ENCODE results near the gene WDR43.

Gene WDR43

GRCh38 chr2:28909655-28910353, 15.3 kb downstream of the WDR43 start:
- no peak for DNase-seq (ENCODE audit: extremely low spot score)
- POLR2A ChIA-PET = interaction anchor here (1.5 to 1.6 kb wide), 2 partner anchors 15 to 40 kb away, joined by 4 to 5 read pairs; partner anchors contain the start of genes TRMT61B and WDR43
- CTCF ChIA-PET = no interaction called here
- TF ChIP-seq FOXA1 (IDR thresholded peaks at IDR 0.05) (no peak), FOXK2 (IDR thresholded peaks at IDR 0.05) (no peak), SP1 (IDR thresholded peaks at IDR 0.05) (no peak), FOXM1 (IDR thresholded peaks at IDR 0.05; ENCODE audit: borderline replicate concordance) (no peak), CTBP1 (IDR thresholded peaks at IDR 0.05; ENCODE audit: borderline replicate concordance) (no peak), LEF1 (IDR thresholded peaks at IDR 0.05; ENCODE audit: borderline replicate concordance) (no peak), ELF4 (IDR thresholded peaks at IDR 0.05) (no peak), HDGF (IDR thresholded peaks at IDR 0.05; ENCODE audit: borderline replicate concordance) (no peak), L3MBTL2 (conservative IDR thresholded peaks at IDR 0.05) (no peak), ZNF384 (IDR thresholded peaks at IDR 0.05) (no peak), NFRKB (IDR thresholded peaks at IDR 0.05) (no peak)

GRCh38 chr2:28915939-28916338, 21.5 kb downstream of the WDR43 start:
- POLR2A ChIA-PET = no interaction called here
- DNase-seq (ENCODE audit: extremely low spot score) = no peak
- CTCF ChIA-PET = no interaction called here
- TF ChIP-seq ZNF384 (IDR thresholded peaks at IDR 0.05) (no peak), L3MBTL2 (conservative IDR thresholded peaks at IDR 0.05) (no peak), BHLHE40 (IDR thresholded peaks at IDR 0.05; ENCODE audit: borderline replicate concordance) (no peak), SP1 (IDR thresholded peaks at IDR 0.05) (no peak), PKNOX1 (IDR thresholded peaks at IDR 0.05) (no peak), FOXA1 (IDR thresholded peaks at IDR 0.05) (no peak), HDGF (IDR thresholded peaks at IDR 0.05; ENCODE audit: borderline replicate concordance) (no peak), SUZ12 (IDR thresholded peaks at IDR 0.05) (no peak), ELF4 (IDR thresholded peaks at IDR 0.05) (no peak), NFRKB (IDR thresholded peaks at IDR 0.05) (no peak), CTBP1 (IDR thresholded peaks at IDR 0.05; ENCODE audit: borderline replicate concordance) (no peak)

GRCh38 chr2:28926847-28927246, 32.4 kb downstream of the WDR43 start:
- TF ChIP-seq FOXA1 (IDR thresholded peaks at IDR 0.05) (no peak), TARDBP (IDR thresholded peaks at IDR 0.05) (no peak), ARNT (IDR thresholded peaks at IDR 0.05) (no peak), L3MBTL2 (conservative IDR thresholded peaks at IDR 0.05) (no peak), FOXM1 (IDR thresholded peaks at IDR 0.05; ENCODE audit: borderline replicate concordance) (no peak), SUZ12 (IDR thresholded peaks at IDR 0.05) (no peak), ZNF384 (IDR thresholded peaks at IDR 0.05) (no peak), SP1 (IDR thresholded peaks at IDR 0.05) (no peak), PKNOX1 (IDR thresholded peaks at IDR 0.05) (no peak), NFRKB (IDR thresholded peaks at IDR 0.05) (no peak), ELF4 (IDR thresholded peaks at IDR 0.05) (no peak), BHLHE40 (IDR thresholded peaks at IDR 0.05; ENCODE audit: borderline replicate concordance) (no peak), CTBP1 (IDR thresholded peaks at IDR 0.05; ENCODE audit: borderline replicate concordance) (no peak), LEF1 (IDR thresholded peaks at IDR 0.05; ENCODE audit: borderline replicate concordance) (no peak), HDGF (IDR thresholded peaks at IDR 0.05; ENCODE audit: borderline replicate concordance) (no peak), FOXK2 (IDR thresholded peaks at IDR 0.05) (no peak)
- CTCF ChIA-PET = no interaction called here
- POLR2A ChIA-PET = no interaction called here
- DNase-seq (ENCODE audit: extremely low spot score) = no peak

- no peak for DNase-seq (ENCODE audit: extremely low spot score)
- TF ChIP-seq NFRKB (IDR thresholded peaks at IDR 0.05) = no peak
- TF ChIP-seq HDGF (IDR thresholded peaks at IDR 0.05; ENCODE audit: borderline replicate concordance) = no peak
- TF ChIP-seq TARDBP (IDR thresholded peaks at IDR 0.05) = no peak
- no peak for TF ChIP-seq SUZ12 (IDR thresholded peaks at IDR 0.05)
- no peak for TF ChIP-seq FOXK2 (IDR thresholded peaks at IDR 0.05)
- no peak for TF ChIP-seq CTBP1 (IDR thresholded peaks at IDR 0.05; ENCODE audit: borderline replicate concordance)
- TF ChIP-seq SP1 (IDR thresholded peaks at IDR 0.05) = no peak
- no peak for TF ChIP-seq ELF4 (IDR thresholded peaks at IDR 0.05)
- no peak for TF ChIP-seq LEF1 (IDR thresholded peaks at IDR 0.05; ENCODE audit: borderline replicate concordance)
- TF ChIP-seq L3MBTL2 (conservative IDR thresholded peaks at IDR 0.05) = no peak
- TF ChIP-seq PKNOX1 (IDR thresholded peaks at IDR 0.05) = no peak
- no peak for TF ChIP-seq BHLHE40 (IDR thresholded peaks at IDR 0.05; ENCODE audit: borderline replicate concordance)
- no peak for TF ChIP-seq FOXM1 (IDR thresholded peaks at IDR 0.05; ENCODE audit: borderline replicate concordance)
- no peak for TF ChIP-seq ARNT (IDR thresholded peaks at IDR 0.05)
- POLR2A ChIA-PET = no interaction called here
- CTCF ChIA-PET = no interaction called here
Observed at GRCh38 chr2:28927469-28927868, 33.0 kb downstream of the WDR43 start.

- POLR2A ChIA-PET = no interaction called here
- TF ChIP-seq ZNF384 (IDR thresholded peaks at IDR 0.05) (no peak), SUZ12 (IDR thresholded peaks at IDR 0.05) (no peak), L3MBTL2 (conservative IDR thresholded peaks at IDR 0.05) (no peak), TARDBP (IDR thresholded peaks at IDR 0.05) (no peak), SP1 (IDR thresholded peaks at IDR 0.05) (no peak), PKNOX1 (IDR thresholded peaks at IDR 0.05) (no peak), BHLHE40 (IDR thresholded peaks at IDR 0.05; ENCODE audit: borderline replicate concordance) (no peak), FOXM1 (IDR thresholded peaks at IDR 0.05; ENCODE audit: borderline replicate concordance) (no peak), FOXA1 (IDR thresholded peaks at IDR 0.05) (no peak), NFRKB (IDR thresholded peaks at IDR 0.05) (no peak), ARNT (IDR thresholded peaks at IDR 0.05) (no peak), ELF4 (IDR thresholded peaks at IDR 0.05) (no peak), HDGF (IDR thresholded peaks at IDR 0.05; ENCODE audit: borderline replicate concordance) (no peak), FOXK2 (IDR thresholded peaks at IDR 0.05) (no peak), LEF1 (IDR thresholded peaks at IDR 0.05; ENCODE audit: borderline replicate concordance) (no peak)
- CTCF ChIA-PET = no interaction called here
- DNase-seq (ENCODE audit: extremely low spot score) = no peak
Observed at GRCh38 chr2:28927878-28928277, 33.4 kb downstream of the WDR43 start.
